Inflammatory macrophage treated with lipopolysaccharide for 1 hour (primary cell): ENCODE measurements around the gene KMT2E.

Source experiments
- DNase-seq, 2 donors: peaks; one replicate each; pipeline ENCODE4 v3.0.0-alpha.2; 2020 to 2022

The KMT2E gene

DNA sequence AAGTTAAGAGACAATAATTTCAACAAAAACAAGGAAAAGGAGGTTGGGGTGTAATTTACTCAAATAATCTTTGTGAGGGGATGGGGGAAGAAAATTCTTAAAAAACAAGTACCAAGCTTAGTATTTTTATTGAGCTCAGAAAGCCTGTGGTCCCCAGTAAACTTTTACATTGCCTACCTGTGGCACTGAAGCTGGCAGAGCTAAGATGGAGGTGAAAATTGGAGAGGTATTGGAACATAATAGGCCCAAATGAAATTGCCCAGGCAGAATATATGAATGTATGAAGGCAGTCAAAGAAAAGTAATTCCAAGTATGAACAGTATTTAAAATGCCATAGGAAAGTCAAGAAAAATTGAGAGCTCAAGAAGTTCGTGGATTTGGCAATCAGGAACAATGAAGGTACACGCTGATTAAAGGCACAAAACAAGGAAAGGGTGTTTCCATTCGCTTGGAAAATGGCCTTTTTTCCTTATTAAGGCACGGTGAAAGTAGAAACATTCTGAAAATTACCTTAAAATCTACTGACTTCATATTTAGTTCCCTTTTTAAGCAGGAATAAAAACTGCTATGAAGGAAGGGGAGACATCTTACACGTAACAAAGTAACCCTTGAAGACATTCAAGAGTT lies 3.4 kb upstream of the KMT2E start:
- DNase-seq, result no peak

DNA sequence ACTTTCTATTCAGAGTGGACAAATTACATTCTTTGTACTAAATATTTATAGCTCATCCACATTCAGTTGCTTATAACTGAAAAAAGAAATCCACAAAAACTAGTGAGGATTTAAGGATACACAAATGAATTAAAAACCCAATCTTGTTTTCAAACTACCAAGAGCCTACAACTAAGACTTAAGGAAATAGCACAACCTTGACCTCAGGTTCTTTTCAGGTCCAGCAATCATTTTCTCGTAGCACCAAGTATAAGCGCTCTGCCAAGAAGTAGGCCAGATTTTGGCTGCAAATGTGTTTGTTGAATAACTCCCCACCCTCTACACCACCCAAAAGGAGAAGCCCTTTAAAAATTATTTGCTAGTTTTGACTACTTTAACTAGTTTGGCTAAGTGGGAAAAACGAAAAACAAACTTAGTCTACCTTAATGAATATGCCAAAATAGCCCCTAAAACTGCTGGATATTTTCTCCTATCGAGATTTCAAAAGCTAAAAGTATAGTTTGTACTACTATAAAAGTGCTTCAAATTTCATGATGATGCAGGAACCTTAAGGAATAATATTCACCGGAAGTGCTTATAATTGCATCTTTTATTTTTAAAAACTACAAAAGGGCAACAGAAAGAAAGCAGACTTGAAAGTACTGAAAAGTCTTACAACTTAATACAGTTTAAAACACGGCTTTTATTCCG lies 2.7 kb upstream of the KMT2E start:
- no peak for DNase-seq

DNA sequence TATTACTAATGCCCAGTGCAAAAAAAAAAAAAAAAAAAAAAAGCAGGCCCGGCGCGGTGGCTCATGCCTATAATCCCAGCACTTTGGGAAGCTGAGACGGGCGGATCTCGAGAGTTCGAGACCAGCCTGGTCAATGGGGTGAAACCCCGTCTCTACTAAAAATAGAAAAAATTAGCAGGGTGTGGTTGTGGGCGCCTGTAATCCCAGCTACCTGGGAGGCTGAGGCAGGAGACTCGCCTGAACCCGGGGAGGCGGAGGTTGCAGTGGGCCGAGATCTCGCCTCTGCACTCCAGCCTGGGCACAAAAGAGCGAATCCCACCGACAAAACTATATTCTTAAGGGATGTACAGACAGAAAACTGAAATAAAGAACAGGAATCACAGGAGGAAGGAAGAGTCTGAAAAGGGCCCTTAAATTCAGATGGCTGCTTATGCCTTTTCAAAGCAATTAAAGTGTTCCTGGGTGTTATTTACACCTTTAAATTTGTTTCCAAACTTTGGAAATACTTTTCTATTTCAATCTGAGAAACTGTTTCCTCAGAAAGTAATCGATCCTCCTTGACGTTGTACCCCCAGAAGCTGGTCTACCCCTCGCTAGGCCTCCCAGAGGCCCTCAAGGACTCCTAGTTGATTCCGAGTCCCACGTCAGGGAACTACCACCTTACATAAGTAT lies 2.0 kb upstream of the KMT2E start:
- DNase-seq, result no peak

DNA sequence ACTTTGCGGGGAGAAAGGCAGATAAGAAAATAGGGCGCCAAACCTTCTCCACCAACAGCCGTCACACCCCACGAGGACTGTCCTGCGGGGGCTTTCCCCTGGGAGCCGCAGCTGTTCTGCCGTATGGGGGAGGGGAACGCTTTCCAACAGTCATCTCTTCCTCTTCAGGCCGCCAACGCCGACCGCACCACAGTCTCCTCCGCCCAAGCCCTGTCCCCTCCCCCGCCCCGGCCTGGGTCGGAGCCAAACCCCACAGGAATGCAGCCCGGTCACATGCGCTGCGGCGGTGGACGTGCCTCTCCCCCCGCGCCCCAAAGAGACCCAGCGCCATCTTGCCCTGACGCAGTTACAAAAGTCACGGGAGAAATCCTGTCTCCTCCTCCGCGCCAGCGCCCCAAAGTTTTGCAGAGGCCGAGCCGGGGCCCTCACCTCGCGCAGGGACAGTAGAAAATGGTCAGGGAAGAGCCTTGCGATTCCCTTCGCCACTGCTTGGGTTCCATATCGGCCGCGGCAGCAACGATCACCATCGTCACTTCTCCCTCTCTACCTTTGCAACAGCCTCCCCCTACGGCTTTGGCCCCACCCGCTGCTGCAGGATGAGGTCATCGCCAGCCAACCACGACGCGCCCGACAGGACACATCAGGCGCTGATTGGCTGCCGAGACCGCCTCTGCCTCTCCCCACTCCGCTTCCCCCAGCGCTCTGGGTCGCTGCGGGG lies 1.3 kb upstream of the KMT2E start:
- DNase-seq, result peak; percentile 99

DNA sequence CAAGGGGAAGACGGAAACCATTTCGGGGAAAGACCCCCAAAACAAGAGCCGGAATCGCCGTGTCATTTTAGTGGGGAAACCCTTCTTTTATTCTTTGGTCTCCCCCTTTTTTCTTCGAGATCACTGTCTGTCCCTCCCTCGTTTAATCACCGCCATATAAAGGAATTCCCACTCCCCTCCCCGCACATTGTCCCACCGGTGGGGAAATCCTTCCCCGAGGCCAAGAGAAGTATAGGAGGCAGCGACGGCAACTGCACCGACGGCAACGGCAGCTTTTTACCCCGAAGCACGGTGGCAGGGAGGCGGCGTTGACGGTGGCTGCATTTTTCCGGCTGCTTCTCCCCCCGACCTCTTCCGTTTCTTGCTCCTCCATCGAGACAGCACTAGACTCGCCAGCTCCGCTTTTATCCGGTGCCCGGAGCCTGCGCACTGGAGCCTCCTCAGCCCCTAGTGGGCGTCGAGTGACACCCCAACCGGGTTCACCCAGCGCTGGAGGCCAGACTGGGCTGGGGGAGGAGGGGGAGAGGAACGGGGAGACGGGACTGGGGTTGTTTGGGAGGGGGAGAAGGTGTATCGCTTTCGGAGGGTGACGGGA lies 687 bp upstream of the KMT2E start:
- peak; percentile 95 to 96 for DNase-seq

DNA sequence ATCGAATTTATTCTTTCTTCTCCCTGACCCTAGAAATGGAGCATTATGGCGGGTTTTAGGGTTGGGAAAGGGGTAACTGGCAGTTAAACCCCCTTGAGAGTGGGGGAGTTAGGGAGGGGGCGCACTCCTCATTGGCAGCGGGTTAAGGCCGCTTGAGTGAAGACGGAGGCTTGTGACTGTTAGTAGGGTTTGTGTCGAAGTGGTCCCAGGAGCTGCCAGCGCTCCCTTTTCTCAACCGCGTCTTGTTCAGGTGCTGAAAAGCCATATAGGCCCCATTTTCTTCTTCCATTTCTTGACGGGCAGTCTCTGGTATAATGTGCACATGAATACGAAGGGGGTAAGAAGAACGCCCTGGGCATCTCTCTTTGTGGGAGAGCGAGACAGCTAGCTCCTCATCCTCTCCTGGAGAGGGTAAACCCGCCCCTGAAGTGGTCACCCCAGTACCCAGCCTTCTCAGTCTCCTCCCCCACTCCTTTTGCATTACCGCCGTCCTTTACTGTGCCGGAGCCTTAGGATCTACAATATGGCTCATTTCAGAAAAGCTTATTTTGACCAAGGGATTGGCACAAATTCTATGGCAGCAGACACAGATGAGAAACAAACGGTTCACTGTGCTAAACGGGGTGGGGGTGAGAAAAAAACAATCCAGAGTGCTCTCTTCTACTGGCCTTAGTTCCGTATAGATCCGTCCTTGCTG lies 836 bp downstream of the KMT2E start:
- peak; percentile 45 to 52 for DNase-seq

DNA sequence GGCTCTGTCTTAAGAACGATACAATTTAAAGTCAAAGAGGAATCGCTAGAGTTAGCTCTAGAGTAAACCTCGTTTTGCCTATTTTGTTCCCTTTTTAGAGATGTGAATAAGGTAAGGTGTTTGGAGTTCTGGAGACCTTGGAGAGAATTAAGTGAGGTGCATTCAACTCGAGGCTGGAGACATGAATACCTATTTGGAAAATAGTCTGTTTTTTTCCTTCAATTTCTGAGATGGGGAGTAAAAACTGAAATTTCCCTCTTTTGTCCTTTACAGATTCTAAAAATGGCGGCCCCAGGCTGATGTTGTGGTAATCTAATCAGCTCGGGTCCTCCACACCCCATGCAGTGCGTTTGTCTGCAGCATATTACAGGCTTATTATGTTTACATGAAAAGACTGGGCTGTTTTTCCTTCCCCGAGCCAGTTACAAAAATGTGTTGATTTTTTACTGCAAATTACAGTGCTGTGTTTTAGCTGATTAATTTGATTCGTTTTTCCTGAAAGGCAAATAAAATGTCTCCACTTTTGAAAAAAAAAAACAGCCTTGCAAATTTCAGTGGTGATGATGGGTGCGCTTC lies 1.5 kb downstream of the KMT2E start:
- peak in 1 of 2 donors; percentile 57 for DNase-seq

DNA sequence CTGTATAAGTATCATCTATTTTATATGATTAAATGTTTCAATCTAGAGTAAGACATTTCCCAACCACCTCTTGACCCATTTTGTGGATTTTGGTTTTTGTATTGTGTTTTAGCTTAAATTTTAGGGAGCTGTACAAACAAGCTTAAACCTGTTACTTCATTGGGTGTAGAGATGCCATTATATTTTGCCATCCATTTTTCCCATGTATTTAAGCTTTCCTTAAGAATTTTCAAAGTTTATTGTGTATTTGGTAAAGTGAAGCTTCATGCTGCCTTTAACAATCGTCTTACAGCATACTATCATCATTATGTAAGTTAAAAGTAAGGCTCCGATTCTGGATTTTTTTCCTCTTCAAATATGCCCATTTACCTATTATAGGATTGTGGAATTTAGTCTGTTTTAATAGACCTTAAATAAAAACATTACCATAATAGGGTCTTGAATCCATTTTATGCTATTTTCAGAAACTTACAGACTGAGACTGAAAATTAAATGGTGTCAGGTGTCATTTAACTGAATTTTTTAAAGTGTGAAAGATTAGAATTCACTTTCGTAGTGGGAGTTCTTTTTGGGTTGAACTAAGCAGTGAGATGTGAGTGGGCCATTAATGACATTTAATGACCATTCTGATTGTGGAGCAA lies 2.2 kb downstream of the KMT2E start:
- no peak for DNase-seq

DNA sequence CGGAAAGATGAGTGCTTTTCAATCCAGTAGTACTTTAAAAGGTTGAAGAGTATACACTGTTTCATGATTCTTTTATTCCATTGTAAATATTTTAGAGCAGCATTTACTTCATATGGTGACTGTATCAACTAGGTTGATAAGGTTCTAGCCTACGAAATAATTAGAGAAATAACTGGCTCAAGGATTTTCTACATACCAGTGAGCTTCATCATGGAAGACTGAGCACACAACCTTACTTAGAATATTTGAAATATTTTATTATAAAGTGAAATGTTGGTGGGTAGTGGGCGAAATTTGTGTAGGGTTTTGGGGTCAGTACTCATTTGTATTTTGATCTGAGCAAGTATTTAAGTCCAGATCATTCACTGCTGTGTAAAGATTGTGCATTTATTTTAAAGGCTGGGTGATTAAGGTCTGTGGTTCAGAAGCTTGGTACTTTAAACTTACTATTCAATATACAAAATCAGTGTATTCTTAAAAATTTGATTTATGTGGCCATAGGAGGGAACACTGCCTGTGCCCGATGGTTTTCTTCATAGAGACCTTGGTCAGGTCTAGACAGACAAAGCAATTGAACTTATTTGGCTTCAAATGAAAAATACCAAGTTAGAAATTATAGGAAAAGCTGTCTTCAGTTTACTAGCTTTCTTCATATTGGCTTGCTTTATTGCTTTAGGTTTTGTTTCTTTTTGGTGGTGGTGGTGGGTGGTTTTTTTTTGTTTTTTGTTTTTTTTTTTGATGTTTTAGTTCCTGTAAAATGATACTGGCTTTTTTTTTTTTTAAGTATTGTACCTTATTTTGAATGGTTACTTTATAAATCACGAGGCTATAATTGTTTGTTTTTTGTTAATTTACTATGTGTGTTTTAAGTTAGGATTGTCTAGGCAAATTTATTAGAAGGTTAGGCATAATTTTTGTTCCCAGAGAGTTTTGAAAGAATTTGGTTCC lies 3.0 kb downstream of the KMT2E start:
- no peak for DNase-seq

DNA sequence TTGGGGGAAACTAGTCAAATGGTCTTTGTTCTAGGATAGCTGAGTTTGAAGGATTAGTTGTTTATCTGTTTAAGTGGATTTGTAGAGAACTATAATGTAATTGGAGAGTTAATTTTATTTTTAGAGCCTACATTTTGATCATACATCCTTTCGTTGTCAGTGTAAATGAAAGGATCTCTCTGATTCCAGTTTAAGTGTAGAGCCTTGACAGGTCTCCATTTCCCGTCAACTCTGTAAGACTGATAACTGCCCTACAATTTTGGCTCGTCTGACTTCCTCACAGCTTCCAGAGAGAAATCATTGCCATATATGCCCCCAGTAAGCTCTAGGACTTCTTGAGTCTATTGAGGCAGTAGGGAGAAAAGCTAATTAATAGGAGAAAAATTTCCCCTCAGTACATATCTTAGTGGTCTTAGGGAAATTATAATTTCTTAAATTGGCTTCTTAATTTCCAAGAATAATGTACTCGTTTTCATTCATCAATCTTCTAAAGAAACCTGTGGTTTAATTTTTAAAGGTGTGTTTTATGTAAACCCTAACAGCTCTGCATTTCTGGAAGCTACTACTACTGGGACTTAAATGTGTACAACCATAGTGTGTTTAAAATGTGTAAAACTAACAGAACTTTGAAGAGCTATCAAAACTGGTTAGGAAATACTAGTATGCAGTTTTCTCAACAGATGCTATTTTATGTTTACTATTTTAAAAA lies 3.8 kb downstream of the KMT2E start:
- no peak for DNase-seq

DNA sequence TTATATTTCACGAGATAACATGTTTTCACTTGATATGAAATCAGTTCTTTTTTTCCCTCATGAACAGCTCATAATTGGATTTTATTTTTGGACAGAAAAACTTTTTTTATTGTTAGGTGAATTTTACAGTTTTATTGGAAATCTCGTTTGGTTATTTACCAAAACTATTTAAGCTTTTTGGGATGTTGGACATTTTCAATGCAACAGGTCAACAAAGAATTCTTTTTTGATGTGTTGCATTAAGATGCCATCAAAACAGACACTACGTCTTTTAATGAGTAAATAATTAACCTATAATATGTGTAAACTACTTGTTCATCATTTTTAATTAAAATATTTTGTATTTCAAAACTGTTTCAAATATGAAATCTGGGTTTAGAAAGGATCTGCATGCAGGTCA lies 5.3 kb downstream of the KMT2E start:
- DNase-seq, result no peak

DNA sequence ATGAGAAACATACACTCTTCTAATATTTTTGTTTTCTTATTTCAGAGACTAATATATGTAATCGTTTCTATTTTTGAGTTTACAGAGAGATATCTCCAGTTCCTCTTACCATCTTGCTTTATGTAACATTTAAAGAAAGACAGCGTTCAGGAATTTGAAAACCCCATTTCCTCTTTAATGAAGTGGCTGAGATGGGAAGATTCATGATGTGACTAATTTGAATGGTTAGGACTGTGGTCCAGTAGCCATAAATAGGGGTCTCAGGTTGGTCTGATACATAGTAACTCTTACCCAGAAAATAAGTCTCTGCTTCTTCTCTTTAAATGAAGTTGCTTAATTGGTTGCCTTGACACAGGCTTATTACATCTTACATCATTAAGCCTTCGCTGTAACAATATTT lies 6.9 kb downstream of the KMT2E start:
- peak; percentile 69 to 70 for DNase-seq

DNA sequence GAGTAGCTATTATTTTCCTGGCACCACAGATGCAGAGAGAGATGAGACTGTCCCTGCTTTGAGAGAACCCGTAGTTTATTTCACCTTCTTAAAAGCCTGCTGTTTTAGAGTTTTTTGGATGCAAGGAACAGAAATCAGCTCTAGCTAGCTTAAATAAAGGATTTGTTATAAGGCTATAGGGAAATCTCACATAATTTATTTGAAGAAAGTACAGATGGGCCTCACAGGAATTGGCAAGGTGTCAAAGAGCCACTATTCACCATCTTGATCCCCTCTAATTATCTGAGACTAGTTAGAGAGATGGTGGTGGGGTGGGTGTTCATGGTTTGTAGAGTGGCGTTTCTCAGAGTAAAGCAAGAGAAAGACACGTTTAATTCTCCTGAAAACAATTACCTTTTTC lies 7.3 kb downstream of the KMT2E start:
- no peak for DNase-seq

DNA sequence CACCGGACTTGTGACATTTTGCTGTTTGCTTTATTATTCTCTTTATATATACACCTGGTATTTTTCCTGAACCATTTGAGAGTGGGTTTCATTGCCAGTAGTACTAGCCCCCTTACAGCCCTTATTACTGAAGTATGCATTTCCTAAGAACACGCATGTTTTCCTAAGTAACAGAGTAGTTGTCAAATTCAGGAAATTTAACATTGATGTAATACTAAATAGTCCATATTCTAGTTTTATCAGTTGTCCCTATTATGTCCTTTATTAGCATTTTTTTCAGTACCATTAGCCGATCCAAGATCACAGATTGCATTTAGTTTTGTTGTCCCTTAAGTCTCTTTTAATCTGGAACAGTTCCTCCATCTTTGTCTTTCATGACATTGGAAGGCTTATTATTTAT lies 8.0 kb downstream of the KMT2E start:
- peak; percentile 63 to 72 for DNase-seq

DNA sequence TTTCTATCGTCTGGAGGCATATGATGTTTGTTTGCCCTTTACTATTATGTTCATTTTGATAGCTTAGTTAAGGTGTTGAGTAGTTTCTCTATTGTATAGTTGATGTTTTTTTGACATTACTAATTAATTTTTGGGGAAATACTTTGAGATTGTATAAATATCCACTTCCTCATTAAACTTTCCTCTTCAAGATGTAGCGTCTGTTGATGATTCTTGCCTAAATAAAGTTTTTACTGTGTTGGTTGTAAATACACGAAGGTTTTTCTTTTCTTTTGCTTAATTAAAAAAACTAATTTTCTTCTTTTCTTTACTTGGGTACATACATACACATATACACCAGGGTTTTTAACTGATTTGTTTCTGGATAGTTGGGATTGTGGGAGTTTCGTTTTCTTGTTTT lies 8.5 kb downstream of the KMT2E start:
- no peak for DNase-seq

DNA sequence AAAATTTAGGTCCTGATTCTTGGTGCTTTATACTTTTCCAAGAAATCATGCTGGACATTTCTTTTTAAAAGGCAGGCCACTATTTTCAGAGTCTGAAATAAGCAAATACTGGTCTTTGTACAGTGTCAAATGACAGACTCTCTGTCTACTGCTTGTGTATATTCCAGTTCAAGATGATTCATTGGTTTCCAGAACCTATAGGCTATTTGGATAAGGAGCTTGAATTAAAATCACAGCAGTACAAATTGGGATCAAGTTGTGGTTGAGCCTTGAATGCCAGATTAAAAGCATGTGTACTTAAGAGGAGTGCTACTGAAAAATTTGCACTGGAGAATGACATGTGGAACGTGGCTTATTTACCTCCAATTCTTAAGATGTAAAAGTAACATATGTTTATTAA lies 10.7 kb downstream of the KMT2E start:
- no peak for DNase-seq

DNA sequence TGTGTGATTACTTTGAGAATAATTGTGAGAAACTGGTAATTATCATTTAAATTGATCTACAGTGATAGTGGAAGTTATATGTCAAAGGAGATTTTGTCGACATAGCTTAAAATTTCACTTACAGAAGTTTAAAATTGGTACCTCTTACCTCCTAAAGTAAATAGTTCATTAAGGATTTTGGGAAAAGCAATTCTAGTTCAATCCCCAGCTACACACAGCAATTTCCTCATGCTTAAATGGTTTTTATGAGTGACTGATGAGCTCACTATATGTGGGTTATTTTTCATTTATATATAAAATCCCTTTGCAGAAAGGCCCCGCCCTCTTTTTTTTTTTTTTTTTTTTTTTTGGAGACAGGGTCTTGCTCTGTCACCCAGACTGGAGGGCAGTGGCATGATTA lies 12.7 kb downstream of the KMT2E start:
- DNase-seq, result no peak

DNA sequence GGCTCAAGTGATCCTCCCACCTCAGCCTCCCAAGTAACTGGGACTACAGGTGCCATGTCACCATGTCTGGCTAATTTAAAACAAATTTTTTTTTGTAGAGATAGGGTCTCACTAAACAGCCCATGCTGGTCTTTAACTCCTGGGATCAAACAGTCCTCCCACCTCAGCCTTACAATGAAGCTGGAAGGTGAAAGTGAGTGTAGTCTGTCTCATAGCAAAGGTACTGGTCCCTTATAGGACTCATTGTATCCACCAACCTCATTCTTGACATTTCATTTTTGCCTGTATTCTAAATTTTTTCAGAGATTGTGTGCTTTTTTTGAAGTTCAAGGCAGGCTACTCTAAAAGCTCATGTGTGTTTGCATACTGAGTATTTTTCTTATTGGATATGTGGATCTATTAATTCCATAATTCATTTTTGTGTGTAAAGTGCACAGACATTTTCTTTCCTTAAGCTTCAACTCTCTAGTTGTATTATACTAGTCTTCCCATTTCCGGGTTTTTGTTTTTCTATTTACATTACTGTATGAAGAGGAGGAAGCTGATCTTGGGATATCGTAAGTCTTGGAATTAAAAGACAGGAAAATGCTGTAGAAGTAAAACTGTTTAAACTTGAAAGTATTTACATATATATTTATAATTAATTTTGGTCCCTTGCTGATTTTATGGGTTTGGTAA lies 13.3 kb downstream of the KMT2E start:
- no peak for DNase-seq

DNA sequence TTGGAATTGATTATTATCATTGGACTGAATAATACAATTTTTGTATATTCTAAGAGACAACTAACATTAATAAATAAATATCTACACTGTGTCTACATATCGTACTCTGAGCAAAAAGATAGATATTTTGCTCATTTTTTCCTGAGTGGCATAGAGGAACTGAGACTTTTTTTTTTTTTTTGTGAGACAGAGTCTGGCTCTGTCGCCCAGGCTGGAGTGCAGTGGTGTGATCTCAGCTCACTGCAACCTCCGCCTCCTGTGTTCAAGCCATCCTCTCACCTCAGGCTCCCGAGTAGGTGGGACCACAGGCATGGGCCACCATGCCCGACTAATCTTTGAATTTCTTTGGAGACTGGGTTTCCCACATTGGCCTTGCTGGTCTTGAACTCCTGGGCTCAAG lies 14.0 kb downstream of the KMT2E start:
- DNase-seq, result no peak
